K562 (cell line): ENCODE results near the gene TECPR2. TPM values are rescaled to one million over a fixed set of nuclear protein-coding genes. Genes with fewer than 3 reads are reported as not detected.

Experiments
- ATAC-seq: fragments of 200-7000 bp; cut with Tn5 transposase; 3 replicates; pipeline ENCODE4 v1.9.1; 2020; ENCODE audit warnings: moderate library complexity
- BruUV-seq: library from RNA; stranded (reverse); fragments of 400-500 nt; replicated peaks from 2 replicates; lab custom pipeline; 2021; lab: Mats Ljungman, UMichigan
- CTCF ChIA-PET: fragments of 300-600 bp; formaldehyde crosslinking; extraction: SDS; loops from one replicate; lab custom pipeline; 2021; ENCODE audit warnings: low intra/inter-chr PET ratio; lab: Yijun Ruan, JAX
- POLR2A ChIA-PET: fragments of 300-600, 350-650 bp; sonication (Branson Sonifier 250); formaldehyde crosslinking; extraction: SDS; loops from one replicate; lab custom pipeline; 2021; ENCODE audit warnings: antibody characterized with exemption, inconsistent platforms; lab: Yijun Ruan, JAX
- DNase-seq, 4 experiments: peaks; one replicate each; pipeline versions ENCODE4 v3.0.0 to v3.0.0-alpha.2; 2011 to 2018; ENCODE audit warnings: low spot score in 3 of 4, mixed read lengths in 3 of 4; ENCODE audit errors: extremely low read depth in 1 of 4
- FAIRE-seq: peaks from 2 replicates; lab custom pipeline; 2011; peaks lifted over from hg19 to GRCh38; lab: Jason Lieb, UNC
- H2AFZ ChIP-seq: 2 replicates; pipeline ENCODE4 v1.6.0; 2011; ENCODE audit warnings: low read depth, low read length, control low read depth, inconsistent platforms
- H3K27ac ChIP-seq: fragments of 200-600 bp; 3 replicates; pipeline ENCODE4 v1.8.0; 2011; ENCODE audit warnings: low read depth, mild to moderate bottlenecking, control low read depth, inconsistent platforms, low read length, moderate library complexity, mixed read lengths; ENCODE audit errors: extremely low read depth
- H3K27me3 ChIP-seq, 2 experiments: fragments of 300-600 bp in 1 of 2; 2 replicates in 1 of 2; 3 replicates in 1 of 2; pipeline versions ENCODE4 v1.6.0 to v1.8.0; 2011; ENCODE audit warnings: inconsistent platforms in 2 of 2, low read length in 2 of 2, mild to moderate bottlenecking in 1 of 2, mixed read lengths in 1 of 2, moderate library complexity in 1 of 2; ENCODE audit not compliant: control insufficient read depth in 2 of 2, insufficient read depth in 2 of 2
- H3K36me3 ChIP-seq: fragments of 300-600 bp; 3 replicates; pipeline ENCODE4 v1.8.0; 2011; ENCODE audit warnings: mild to moderate bottlenecking, low read length, inconsistent platforms; ENCODE audit not compliant: control insufficient read depth, insufficient read depth
- H3K4me1 ChIP-seq, 2 experiments: fragments of 200-600 bp in 1 of 2; replicated peaks in 1 of 2; 2 replicates in 1 of 2; 3 replicates in 1 of 2; pipeline versions ENCODE4 v1.5.1 to v1.8.0; 2011; ENCODE audit warnings: inconsistent platforms in 2 of 2, low read length in 2 of 2, mild to moderate bottlenecking in 1 of 2, mixed read lengths in 1 of 2, moderate library complexity in 1 of 2; ENCODE audit not compliant: control insufficient read depth in 2 of 2, insufficient read depth in 2 of 2
- H3K4me2 ChIP-seq: 2 replicates; pipeline ENCODE4 v1.6.1; 2011; ENCODE audit warnings: low read length, control low read depth, inconsistent platforms, mixed read lengths; ENCODE audit not compliant: insufficient read depth
- H3K4me3 ChIP-seq: fragments of 200-600 bp; sonication (generic), shearing (Covaris generic); 2 replicates; pipeline ENCODE4 v1.5.1; 2016; ENCODE audit warnings: control low read depth, inconsistent platforms
- H3K79me2 ChIP-seq: fragments of 200-600 bp; 3 replicates; pipeline ENCODE4 v1.8.0; 2011; ENCODE audit warnings: low read length, inconsistent platforms; ENCODE audit not compliant: control insufficient read depth, insufficient read depth
- H3K9ac ChIP-seq, 2 experiments: 2 replicates each; pipeline versions ENCODE4 v1.6.0 to v1.6.1; 2011; ENCODE audit warnings: low read depth in 2 of 2, low read length in 2 of 2, control low read depth in 1 of 2, inconsistent platforms in 1 of 2, mild to moderate bottlenecking in 1 of 2, mixed read lengths in 1 of 2; ENCODE audit not compliant: insufficient read depth in 1 of 2
- H3K9me1 ChIP-seq: one replicate; pipeline ENCODE4 v1.6.0; 2011; ENCODE audit warnings: inconsistent platforms, mild to moderate bottlenecking, low read length, moderate library complexity; ENCODE audit not compliant: control insufficient read depth, insufficient read depth
- H3K9me3 ChIP-seq: replicated peaks from 2 replicates; pipeline ENCODE4 v1.5.1; 2011; ENCODE audit warnings: low read depth, low read length, inconsistent platforms; ENCODE audit not compliant: control insufficient read depth, insufficient read depth
- H4K20me1 ChIP-seq: replicated peaks from 2 replicates; pipeline ENCODE4 v1.6.1; 2011; ENCODE audit warnings: low read length, inconsistent platforms, mixed read lengths; ENCODE audit not compliant: control insufficient read depth, insufficient read depth
- BHLHE40 ChIP-seq: IDR thresholded peaks from 2 replicates; pipeline ENCODE4 v1.6.1; 2011; ENCODE audit warnings: low read length, improper control_type of control experiment
- ZBTB40 ChIP-seq, 2 experiments: fragments of 450-650 bp in 1 of 2; sonication (generic) in 1 of 2; formaldehyde crosslinking in 1 of 2; IDR thresholded peaks; 2 replicates each; pipeline versions ENCODE4 v1.7.1 to v1.9.0; 2016 to 2022; ENCODE audit warnings: inconsistent platforms in 1 of 2, mild to moderate bottlenecking in 1 of 2, missing genetic modification reagents in 1 of 2
- ZKSCAN8 ChIP-seq: fragments of 200-800 bp; sonication (Bioruptor generic); IDR thresholded peaks from 2 replicates; pipeline ENCODE4 v1.6.1; 2016; ENCODE audit warnings: missing genetic modification characterization, missing compliant biosample characterization
- WGBS: fragments of 100-300 bp; shearing (Covaris generic); methylation state at CpG from one replicate; pipeline ENCODE4 v1.1.6; 2016; ENCODE audit warnings: low coverage, mixed read lengths; ENCODE audit not compliant: insufficient coverage; ENCODE audit errors: missing lambda C conversion rate; 5-methylcytosine and 5-hydroxymethylcytosine counted together
- in situ Hi-C: fragments of 300-500 bp; cut with MboI; formaldehyde crosslinking; loops from 4 replicates; pipeline ENCODE4 v1.15.0; 2018; ENCODE audit warnings: inconsistent platforms, mixed read lengths
- intact Hi-C: fragments of 100-400 bp; cut with micrococcal nuclease; formaldehyde crosslinking; loops from 2 replicates; pipeline ENCODE4 v1.14.2; 2022
- polyA plus RNA-seq, 8 experiments: library from polyadenylated mRNA; depleted of rRNA in 4 of 8; stranded (reverse) in 5 of 8; unstranded in 3 of 8; fragments of >200 nt; fragmentation: Nextera tagmentation in 2 of 8; fragmentation: Illumina TruSeq in 1 of 8; extraction: Ambion mirVana in 2 of 8; extraction: Trizol in 1 of 8; gene quantifications; 2 replicates each; pipeline versions ENCODE4 v1.2.1 to v1.2.3, GENCODE V29; 2011 to 2014; ENCODE audit warnings: inconsistent platforms in 1 of 8, missing spikeins in 1 of 8
- total RNA-seq, 7 experiments: library from RNA; depleted of rRNA in 6 of 7; stranded (reverse); fragments of >200 nt in 6 of 7; fragmentation: Illumina TruSeq in 2 of 7; extraction: Trizol in 2 of 7; gene quantifications; 2 replicates each; pipeline versions ENCODE4 v1.2.1 to v1.2.3, GENCODE V29; 2011 to 2021; ENCODE audit warnings: low replicate concordance in 1 of 7

Gene TECPR2
- total and polyA plus RNA-seq, 9 of the 15 experiments (the other 6 are each of a cell fraction or from before 2014, with no cell fraction given), result 0.04 to 3.0 (median 0.83) TPM

- no peak overlapping the region for H2AFZ ChIP-seq
- BruUV-seq, result no TSS peak
- POLR2A ChIA-PET, result interaction anchor here (0.6 kb wide), 1 partner anchor 16 kb away, joined by 4 read pairs; no protein-coding TSS in a partner anchor
- H3K9ac ChIP-seq, result no peak overlapping the region
- no peaks in the 10 kb centered on the region for H3K79me2 ChIP-seq
- no peaks in the 10 kb centered on the region for H3K9me1 ChIP-seq
- peaks cover 14% of the 10 kb centered on the region; the same call in 1 of the 3 replicates for H3K36me3 ChIP-seq
- WGBS, result 86% methylated on average over 9 of the region's 13 CpGs
- no peak for ATAC-seq
- no peak overlapping the region for H3K4me3 ChIP-seq
- H3K27me3 ChIP-seq, result no peaks in the 10 kb centered on the region
- no peaks in the 10 kb centered on the region for H4K20me1 ChIP-seq
- H3K4me2 ChIP-seq, result no peak overlapping the region
- in situ Hi-C loops, result no loop called here
- no peak overlapping the region for H3K27ac ChIP-seq
- intact Hi-C loops, result no loop called here
- CTCF ChIA-PET, result no interaction called here
- H3K4me1 ChIP-seq, result no peaks in the 10 kb centered on the region
- no peak for TF ChIP-seq BHLHE40
- no peaks in the 10 kb centered on the region for H3K9me3 ChIP-seq
- no peak for FAIRE-seq
- DNase-seq, result no peak
Observed at GRCh38 chr14:102333795-102334705, 28.7 kb upstream of the TECPR2 start.

GRCh38 chr14:102335163-102335562, 27.6 kb upstream of the TECPR2 start:
- in situ Hi-C loops (no loop called here), intact Hi-C loops (no loop called here)
- ChIA-PET CTCF (interaction anchor here (0.6 kb wide), 1 partner anchor 38 kb away, joined by 4 read pairs; no protein-coding TSS in a partner anchor), POLR2A (interaction anchor here (0.6 kb wide), 1 partner anchor 17 kb away, joined by 4 read pairs; no protein-coding TSS in a partner anchor)
- Histone ChIP-seq H2AFZ (no peak overlapping the region), H3K27ac (no peak overlapping the region), H3K36me3 (peaks cover 14% of the 10 kb centered on the region; the same call in 1 of the 3 replicates), H3K27me3 (no peaks in the 10 kb centered on the region), H3K79me2 (no peaks in the 10 kb centered on the region), H3K4me2 (no peak overlapping the region), H3K4me1 (no peaks in the 10 kb centered on the region), H4K20me1 (no peaks in the 10 kb centered on the region), H3K9me3 (no peaks in the 10 kb centered on the region), H3K9me1 (no peaks in the 10 kb centered on the region), H3K9ac (no peak overlapping the region; a peak in 1 of 4 replicates), H3K4me3 (no peak overlapping the region)
- TF ChIP-seq ZKSCAN8, result no peak
- no peak for TF ChIP-seq ZBTB40 (IDR thresholded peaks at IDR 0.05)
- no peak for TF ChIP-seq ZBTB40 (CRISPR knock-in tag; IDR thresholded peaks at IDR 0.05)
- 87% methylated on average over 5 of the region's 7 CpGs for WGBS
- no TSS peak for BruUV-seq
- ATAC-seq (no peak), FAIRE-seq (no peak), DNase-seq (no peak)
